A673 (cell line): ENCODE measurements around the gene ZBTB34. TPM values are rescaled to one million over a fixed set of nuclear protein-coding genes. Genes with fewer than 3 reads are reported as not detected.
"Not testable (repeated sequence)": the region's sequence is repeated elsewhere in the genome, so short reads cannot be mapped to it uniquely, and the experiment has no call there.

Experiments used
- BruUV-seq: library from RNA; stranded (reverse); fragments of 400-500 nt; replicated peaks from 2 replicates; lab custom pipeline; 2021; lab: Mats Ljungman, UMichigan
- CTCF ChIA-PET: fragments of 300-600 bp; sonication (Branson Sonifier 250); formaldehyde crosslinking; loops from one replicate; lab custom pipeline; 2022; ENCODE audit warnings: antibody characterized with exemption; lab: Charles Lee
- POLR2A ChIA-PET: fragments of 300-600 bp; sonication (Branson Sonifier 250); formaldehyde crosslinking; loops from one replicate; lab custom pipeline; 2022; ENCODE audit warnings: antibody characterized with exemption; ENCODE audit not compliant: low non-redundant PET; lab: Charles Lee
- DNase-seq: peaks from one replicate; pipeline ENCODE4 v3.0.0-alpha.2; 2015; ENCODE audit warnings: low spot score
- H3K27ac ChIP-seq: fragments of 200-600 bp; sonication (generic); 2 replicates; pipeline ENCODE4 v1.5.1; 2016; ENCODE audit warnings: mixed run types, low read depth, mild to moderate bottlenecking, mixed read lengths, antibody characterized with exemption, low read length; ENCODE audit not compliant: poor library complexity, severe bottlenecking
- H3K27me3 ChIP-seq: fragments of 200-600 bp; sonication (generic); replicated peaks from 2 replicates; pipeline ENCODE4 v1.6.1; 2017; ENCODE audit warnings: mixed run types, low read depth, mild to moderate bottlenecking, mixed read lengths, antibody characterized with exemption, low read length; ENCODE audit not compliant: insufficient read depth, poor library complexity
- H3K36me3 ChIP-seq: fragments of 200-600 bp; sonication (generic); 2 replicates; pipeline ENCODE4 v1.6.1; 2016; ENCODE audit warnings: mixed run types, mild to moderate bottlenecking, mixed read lengths, antibody characterized with exemption, low read length; ENCODE audit not compliant: insufficient read depth, poor library complexity, severe bottlenecking
- H3K4me1 ChIP-seq: fragments of 200-600 bp; sonication (generic); 2 replicates; pipeline ENCODE4 v1.6.1; 2017; ENCODE audit warnings: mixed run types, mild to moderate bottlenecking, mixed read lengths, antibody characterized with exemption, low read length; ENCODE audit not compliant: insufficient read depth, poor library complexity, severe bottlenecking
- H3K4me3 ChIP-seq: fragments of 200-600 bp; sonication (generic); 2 replicates; pipeline ENCODE4 v1.5.1; 2016; ENCODE audit warnings: low read depth, mixed run types, mild to moderate bottlenecking, mixed read lengths, low read length; ENCODE audit not compliant: poor library complexity, severe bottlenecking
- H3K9me3 ChIP-seq: fragments of 200-600 bp; sonication (generic); 2 replicates; pipeline ENCODE4 v1.6.1; 2016; ENCODE audit warnings: mixed run types, low read depth, mild to moderate bottlenecking, mixed read lengths, antibody characterized with exemption, low read length; ENCODE audit not compliant: poor library complexity, severe bottlenecking
- CTCF ChIP-seq: fragments of 300-800, 200-600 bp; sonication (generic); conservative IDR thresholded peaks from 2 replicates; pipeline ENCODE4 v1.5.1; 2017; ENCODE audit warnings: low read depth, mild to moderate bottlenecking, antibody characterized with exemption, low read length, moderate library complexity, mixed read lengths
- EZH2 ChIP-seq: fragments of 200-600 bp; sonication (generic); IDR thresholded peaks from 2 replicates; pipeline ENCODE4 v1.6.1; 2017; ENCODE audit warnings: borderline replicate concordance, low read depth, mild to moderate bottlenecking, mixed read lengths, antibody characterized with exemption, low read length; ENCODE audit not compliant: poor library complexity, severe bottlenecking
- intact Hi-C: fragments of 100-400 bp; cut with micrococcal nuclease; formaldehyde crosslinking; loops from one replicate; pipeline ENCODE4 v1.10.0; 2022; ENCODE audit not compliant: unreplicated experiment
- total RNA-seq: library from RNA; stranded (reverse); gene quantifications from 2 replicates; pipeline ENCODE4 v1.2.3, GENCODE V29; 2021

Gene ZBTB34
- total RNA-seq, 1 experiment from 2014 or later, result 10.1 TPM

- intact Hi-C loops, result no loop called here
- BruUV-seq, result no TSS peak
Measured at GRCh38 chr9:126814091-126814490, 46.3 kb upstream of the ZBTB34 start.

GRCh38 chr9:126817615-126818014, 42.8 kb upstream of the ZBTB34 start:
- BruUV-seq, CTCF ChIA-PET, H3K4me3 ChIP-seq, intact Hi-C loops, DNase-seq, H3K4me1 ChIP-seq, H3K27ac ChIP-seq, H3K27me3 ChIP-seq, POLR2A ChIA-PET: not testable (repeated sequence)
- Histone ChIP-seq H3K9me3 (peaks cover 37% of the 10 kb centered on the region), H3K36me3 (peaks cover 24% of the 10 kb centered on the region)

More at GRCh38 chr9:126814091-126814490, 46.3 kb upstream of the ZBTB34 start:
- Histone ChIP-seq H3K4me1 (no peaks in the 10 kb centered on the region), H3K27ac (no peak overlapping the region), H3K27me3 (no peaks in the 10 kb centered on the region), H3K4me3 (no peak overlapping the region), H3K9me3 (peaks cover 23% of the 10 kb centered on the region), H3K36me3 (peaks cover 28% of the 10 kb centered on the region)
- POLR2A ChIA-PET, result no interaction called here
- CTCF ChIA-PET, result interaction anchor here (0.6 kb wide), 1 partner anchor 46 kb away, joined by 9 read pairs; no protein-coding TSS in a partner anchor
- TF ChIP-seq EZH2, result no peak
- no peak for TF ChIP-seq CTCF
- DNase-seq, result no peak

GRCh38 chr9:126818482-126818881, 42.0 kb upstream of the ZBTB34 start:
- H3K36me3 ChIP-seq, result peaks cover 24% of the 10 kb centered on the region
- peaks cover 37% of the 10 kb centered on the region for H3K9me3 ChIP-seq
- no peaks in the 10 kb centered on the region for H3K27me3 ChIP-seq
- ChIA-PET CTCF (no interaction called here), POLR2A (no interaction called here)
- H3K27ac ChIP-seq, result no peak overlapping the region
- no peak for DNase-seq
- no peak overlapping the region for H3K4me3 ChIP-seq
- no peak for TF ChIP-seq EZH2
- no peak for TF ChIP-seq CTCF
- no peaks in the 10 kb centered on the region for H3K4me1 ChIP-seq
- intact Hi-C loops, result no loop called here
- no TSS peak for BruUV-seq

- Histone ChIP-seq H3K4me1 (no peaks in the 10 kb centered on the region), H3K4me3 (no peak overlapping the region), H3K27ac (no peak overlapping the region), H3K36me3 (peaks cover 15% of the 10 kb centered on the region), H3K27me3 (no peaks in the 10 kb centered on the region), H3K9me3 (peaks cover 32% of the 10 kb centered on the region)
- TF ChIP-seq CTCF, result no peak
- TF ChIP-seq EZH2, result no peak
- CTCF ChIA-PET, result no interaction called here
- BruUV-seq, result no TSS peak
- no peak for DNase-seq
- intact Hi-C loops, result no loop called here
- POLR2A ChIA-PET, result no interaction called here
Measured at GRCh38 chr9:126819482-126819881, 41.0 kb upstream of the ZBTB34 start.
